Stimulated activated CD8-positive, alpha-beta memory T cell treated with anti-CD3 and anti-CD28 coated beads, Interleukin-4, amount 100 ng/mL, for 24 hours (primary cell): ENCODE results near the gene SPNS1.
"Not testable (repeated sequence)": the region's sequence is repeated elsewhere in the genome, so short reads cannot be mapped to it uniquely, and the experiment has no call there.

ENCODE experiments used
- DNase-seq: peaks from one replicate; pipeline ENCODE4 v3.0.0-alpha.2; 2020; ENCODE audit warnings: low read depth

SPNS1 gene, protein sequence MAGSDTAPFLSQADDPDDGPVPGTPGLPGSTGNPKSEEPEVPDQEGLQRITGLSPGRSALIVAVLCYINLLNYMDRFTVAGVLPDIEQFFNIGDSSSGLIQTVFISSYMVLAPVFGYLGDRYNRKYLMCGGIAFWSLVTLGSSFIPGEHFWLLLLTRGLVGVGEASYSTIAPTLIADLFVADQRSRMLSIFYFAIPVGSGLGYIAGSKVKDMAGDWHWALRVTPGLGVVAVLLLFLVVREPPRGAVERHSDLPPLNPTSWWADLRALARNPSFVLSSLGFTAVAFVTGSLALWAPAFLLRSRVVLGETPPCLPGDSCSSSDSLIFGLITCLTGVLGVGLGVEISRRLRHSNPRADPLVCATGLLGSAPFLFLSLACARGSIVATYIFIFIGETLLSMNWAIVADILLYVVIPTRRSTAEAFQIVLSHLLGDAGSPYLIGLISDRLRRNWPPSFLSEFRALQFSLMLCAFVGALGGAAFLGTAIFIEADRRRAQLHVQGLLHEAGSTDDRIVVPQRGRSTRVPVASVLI

DNA sequence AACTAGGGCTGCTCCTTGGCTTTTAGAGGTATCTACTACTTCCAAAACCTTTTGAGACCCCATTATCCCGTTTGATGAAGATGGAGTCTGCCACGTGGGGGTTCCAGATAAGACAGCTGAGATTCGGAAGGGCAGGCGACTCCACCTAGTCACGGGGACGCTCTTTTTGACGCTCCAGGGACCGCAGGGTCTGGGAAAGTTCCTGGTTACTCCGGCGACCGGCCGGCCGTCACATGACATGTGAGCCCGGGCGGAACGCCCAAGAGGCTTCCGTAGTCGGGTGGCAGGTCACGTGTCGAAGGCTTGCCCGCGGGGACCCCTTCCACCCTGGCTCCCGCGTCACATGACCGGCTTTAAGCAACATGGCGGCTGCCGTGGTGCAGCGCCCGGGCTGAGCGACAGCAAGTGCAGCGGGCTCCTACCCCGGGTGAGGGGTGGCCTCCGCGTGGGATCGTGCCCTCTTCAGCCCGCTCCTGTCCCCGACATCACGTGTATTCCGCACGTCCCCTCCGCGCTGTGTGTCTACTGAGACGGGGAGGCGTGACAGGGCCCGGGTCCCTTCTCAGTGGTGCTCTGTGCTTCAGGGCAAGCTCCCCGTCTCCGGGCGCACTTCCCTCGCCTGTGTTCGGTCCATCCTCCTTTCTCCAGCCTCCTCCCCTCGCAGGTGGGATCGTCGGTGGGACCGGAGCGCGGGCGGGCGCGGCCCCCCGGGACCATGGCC is at the start of gene SPNS1:
TSS of gene SPNS1 (plus strand) at position 342 of the 721 bp plus-strand sequence. CDS start at position 716, 374 bp downstream.
- DNase-seq = peak; percentile 92

DNA sequence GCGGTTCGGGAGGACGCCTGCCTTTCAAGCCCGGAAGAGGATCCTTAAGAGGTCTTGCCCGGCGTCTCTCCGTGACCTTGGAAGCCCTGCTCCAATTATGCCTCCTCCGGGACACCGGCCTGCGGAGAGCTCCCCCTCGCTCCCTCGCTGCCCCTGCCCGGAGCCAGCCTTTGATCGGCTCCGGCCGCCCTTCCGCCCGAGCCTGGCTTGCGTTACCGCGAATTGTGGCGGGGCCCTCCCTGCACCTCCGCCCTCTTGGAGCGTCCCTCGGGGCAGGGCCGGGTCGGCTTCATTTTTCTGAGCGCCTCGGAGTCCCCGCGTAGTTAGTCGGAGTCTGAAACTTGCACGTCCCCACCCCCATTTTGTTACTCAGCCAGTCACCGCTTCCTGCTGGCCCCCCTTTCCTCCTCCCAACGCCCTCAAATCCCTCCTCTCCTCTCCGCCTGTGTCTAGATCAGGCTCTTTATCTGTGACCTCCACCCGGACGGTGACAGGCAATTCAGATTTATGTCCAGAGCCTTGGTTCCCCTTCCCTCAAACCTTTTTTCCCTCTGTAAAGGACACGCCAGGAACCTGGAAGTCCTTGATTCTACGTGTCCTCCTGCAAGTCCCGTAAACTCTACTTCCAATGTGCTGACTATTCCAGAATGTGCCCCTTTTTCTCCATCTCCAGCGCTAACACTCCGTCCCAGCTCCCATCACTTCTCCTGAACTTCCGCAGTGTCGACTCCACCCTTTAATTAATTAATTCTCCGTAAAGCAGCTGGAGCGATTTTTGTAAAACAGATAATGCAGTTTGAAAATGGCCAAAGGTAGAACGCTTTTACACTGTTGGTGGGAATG is 49.0 kb upstream of the SPNS1 start:
- peak; percentile 76 for DNase-seq

DNA sequence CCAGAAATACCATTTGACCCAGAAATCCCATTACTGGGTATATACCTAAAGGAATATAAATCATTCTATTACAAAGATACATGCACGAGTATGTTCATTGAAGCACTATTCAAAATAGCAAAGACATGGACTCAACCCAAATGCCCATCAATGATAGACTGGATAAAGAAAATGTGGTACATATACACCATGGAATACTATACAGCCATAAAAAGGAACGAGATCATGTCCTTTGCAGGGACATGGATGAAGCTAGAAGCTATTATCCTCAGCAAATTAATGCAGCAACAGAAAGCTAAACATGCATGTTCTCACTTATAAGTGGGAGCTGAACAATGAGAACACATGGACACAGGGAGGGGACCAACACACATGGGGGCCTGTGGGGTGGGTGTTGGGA is 48.3 kb upstream of the SPNS1 start:
- DNase-seq = not testable (repeated sequence)

DNA sequence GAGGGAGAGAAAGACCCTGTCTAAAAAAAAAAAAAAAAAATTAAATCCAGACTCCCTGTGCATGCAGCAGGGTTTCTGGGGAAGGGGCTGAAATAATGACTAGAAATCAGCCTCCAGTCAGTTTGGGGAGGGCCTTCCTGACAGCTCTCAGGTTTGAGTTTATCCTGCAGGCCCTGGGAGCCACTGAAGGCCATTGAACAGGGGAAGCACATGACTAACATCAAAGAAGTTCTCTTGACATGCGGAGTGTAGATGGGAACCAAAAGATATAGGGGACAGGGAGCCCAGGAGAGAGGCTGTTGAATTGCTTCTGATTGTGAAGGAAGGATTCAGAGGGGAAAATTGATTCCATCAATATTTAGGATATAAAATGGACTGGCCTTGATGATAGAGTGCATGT is 46.8 kb upstream of the SPNS1 start:
- no peak for DNase-seq

DNA sequence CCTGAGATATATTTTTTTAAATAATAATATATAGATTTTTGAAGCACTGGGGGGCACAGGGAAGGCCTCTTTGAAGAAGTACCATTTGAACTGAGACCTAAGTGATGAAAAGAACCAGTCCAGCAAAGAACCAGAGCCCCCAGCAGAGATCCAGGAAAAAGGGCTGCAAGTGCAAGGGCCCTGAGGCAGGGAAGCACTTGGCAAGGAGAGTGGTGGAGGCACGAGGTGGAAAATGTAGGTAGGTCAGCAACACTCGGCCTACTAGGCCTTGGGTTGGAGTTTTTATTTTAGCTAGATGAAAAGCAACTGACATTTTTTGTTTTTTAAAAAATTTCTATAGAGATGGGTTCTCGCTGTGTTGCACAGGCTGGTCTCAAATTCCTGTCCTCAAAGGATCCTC is 44.4 kb upstream of the SPNS1 start:
- DNase-seq = no peak

DNA sequence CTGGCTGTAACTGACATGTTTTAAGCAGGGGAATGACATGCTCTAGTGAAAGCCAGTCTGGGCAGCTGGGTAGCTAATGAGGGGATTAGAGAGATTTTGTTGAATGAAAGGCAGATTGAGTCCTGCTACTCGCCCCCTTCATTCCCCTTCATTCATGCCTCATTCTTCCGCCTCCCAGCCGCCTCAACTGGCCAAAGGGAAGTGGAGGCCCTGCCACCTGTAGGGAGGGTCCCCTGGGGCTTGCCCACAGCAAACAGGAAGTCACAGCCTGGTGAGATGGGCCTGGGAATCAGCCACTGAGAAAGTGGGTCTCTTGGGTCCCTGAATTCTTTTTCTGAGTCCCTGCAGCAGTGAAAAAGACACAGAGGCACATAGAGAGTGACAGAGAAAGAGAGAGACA is 43.9 kb upstream of the SPNS1 start:
- DNase-seq = no peak

DNA sequence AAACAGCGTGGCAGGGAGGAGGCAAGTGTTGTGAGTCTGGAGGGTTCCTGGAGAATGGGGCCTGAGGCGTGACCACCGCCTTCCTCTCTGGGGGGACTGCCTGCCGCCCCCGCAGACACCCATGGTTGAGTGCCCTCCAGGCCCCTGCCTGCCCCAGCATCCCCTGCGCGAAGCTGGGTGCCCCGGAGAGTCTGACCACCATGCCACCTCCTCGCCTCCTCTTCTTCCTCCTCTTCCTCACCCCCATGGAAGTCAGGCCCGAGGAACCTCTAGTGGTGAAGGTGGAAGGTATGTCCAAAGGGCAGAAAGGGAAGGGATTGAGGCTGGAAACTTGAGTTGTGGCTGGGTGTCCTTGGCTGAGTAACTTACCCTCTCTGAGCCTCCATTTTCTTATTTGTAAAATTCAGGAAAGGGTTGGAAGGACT is 42.8 kb upstream of the SPNS1 start, which contains the start of gene CD19:
TSS of gene CD19 (plus strand) at position 171 of the 425 bp plus-strand sequence. CDS start at position 201, 30 bp downstream.
- DNase-seq = no peak

DNA sequence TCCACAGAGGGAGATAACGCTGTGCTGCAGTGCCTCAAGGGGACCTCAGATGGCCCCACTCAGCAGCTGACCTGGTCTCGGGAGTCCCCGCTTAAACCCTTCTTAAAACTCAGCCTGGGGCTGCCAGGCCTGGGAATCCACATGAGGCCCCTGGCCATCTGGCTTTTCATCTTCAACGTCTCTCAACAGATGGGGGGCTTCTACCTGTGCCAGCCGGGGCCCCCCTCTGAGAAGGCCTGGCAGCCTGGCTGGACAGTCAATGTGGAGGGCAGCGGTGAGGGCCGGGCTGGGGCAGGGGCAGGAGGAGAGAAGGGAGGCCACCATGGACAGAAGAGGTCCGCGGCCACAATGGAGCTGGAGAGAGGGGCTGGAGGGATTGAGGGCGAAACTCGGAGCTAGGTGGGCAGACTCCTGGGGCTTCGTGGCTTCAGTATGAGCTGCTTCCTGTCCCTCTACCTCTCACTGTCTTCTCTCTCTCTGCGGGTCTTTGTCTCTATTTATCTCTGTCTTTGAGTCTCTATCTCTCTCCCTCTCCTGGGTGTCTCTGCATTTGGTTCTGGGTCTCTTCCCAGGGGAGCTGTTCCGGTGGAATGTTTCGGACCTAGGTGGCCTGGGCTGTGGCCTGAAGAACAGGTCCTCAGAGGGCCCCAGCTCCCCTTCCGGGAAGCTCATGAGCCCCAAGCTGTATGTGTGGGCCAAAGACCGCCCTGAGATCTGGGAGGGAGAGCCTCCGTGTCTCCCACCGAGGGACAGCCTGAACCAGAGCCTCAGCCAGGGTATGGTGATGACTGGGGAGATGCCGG is 42.0 kb upstream of the SPNS1 start:
- no peak for DNase-seq

DNA sequence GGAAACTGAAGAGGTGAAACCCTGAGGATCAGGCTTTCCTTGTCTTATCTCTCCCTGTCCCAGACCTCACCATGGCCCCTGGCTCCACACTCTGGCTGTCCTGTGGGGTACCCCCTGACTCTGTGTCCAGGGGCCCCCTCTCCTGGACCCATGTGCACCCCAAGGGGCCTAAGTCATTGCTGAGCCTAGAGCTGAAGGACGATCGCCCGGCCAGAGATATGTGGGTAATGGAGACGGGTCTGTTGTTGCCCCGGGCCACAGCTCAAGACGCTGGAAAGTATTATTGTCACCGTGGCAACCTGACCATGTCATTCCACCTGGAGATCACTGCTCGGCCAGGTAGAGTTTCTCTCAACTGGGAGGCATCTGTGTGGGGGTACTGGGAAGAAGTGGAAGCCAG is 41.4 kb upstream of the SPNS1 start:
- no peak for DNase-seq

DNA sequence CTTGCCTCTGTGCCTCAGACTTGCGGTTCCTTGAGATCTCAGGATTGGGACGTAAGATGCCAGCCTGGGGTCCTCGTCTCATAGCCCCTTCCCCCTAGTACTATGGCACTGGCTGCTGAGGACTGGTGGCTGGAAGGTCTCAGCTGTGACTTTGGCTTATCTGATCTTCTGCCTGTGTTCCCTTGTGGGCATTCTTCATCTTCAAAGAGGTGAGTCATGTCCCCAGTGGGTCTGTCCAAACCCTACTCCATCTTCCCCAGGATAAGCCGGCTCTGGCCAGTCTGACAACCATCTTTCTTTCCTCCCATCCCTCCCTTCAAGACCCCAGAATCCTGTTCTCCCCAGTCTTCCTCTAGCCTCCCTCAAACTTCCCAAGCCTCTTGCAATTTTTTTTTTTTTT is 39.2 kb upstream of the SPNS1 start:
- DNase-seq = no peak

DNA sequence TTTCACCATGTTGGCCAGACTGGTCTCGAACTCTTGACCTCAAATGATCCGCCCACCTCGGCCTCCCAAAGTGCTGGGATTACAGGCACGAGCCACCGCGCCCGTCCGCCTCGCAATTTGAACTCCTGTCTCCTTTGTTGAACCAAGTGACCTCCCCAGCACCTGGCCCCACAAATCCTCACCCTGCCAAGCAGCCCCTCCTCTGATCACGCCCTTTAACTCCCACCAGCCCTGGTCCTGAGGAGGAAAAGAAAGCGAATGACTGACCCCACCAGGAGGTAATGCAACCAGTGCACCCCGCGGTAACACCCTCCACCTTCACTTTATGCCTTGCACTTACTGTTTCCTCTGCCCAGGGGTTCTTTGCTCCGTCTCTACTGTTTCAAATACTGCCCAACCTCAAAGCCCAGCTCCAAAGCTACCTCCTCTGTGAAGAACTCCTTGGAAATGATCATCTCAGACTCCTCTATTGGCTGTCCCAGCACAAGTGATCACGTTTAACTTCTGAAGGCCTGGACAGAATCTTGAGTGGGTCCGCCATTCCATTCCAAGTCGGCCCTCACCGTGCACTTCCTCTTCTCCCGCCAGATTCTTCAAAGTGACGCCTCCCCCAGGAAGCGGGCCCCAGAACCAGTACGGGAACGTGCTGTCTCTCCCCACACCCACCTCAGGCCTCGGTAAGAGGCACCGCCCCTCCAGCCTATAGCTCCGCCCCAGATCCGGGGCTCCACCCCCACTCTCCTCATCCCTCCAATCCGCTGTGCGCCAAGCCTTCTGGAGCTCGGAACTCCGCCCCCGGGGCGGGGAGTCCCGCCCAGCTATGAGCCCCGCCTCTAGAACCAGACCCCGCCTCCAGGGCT is 38.4 kb upstream of the SPNS1 start:
- peak; percentile 74 for DNase-seq

DNA sequence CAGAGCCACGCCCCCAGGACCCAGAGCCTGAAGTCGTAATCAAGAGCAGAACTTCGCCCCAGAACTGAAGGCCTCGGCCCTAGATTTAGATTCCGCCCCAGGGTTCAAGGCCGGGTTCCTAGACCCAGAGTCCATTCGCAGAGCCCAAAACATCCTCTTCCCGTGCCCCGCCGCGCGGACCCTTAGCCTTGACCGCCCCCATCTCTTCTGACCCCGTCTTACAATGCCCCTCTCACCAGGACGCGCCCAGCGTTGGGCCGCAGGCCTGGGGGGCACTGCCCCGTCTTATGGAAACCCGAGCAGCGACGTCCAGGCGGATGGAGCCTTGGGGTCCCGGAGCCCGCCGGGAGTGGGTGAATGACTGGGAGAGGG is 37.8 kb upstream of the SPNS1 start:
- no peak for DNase-seq

DNA sequence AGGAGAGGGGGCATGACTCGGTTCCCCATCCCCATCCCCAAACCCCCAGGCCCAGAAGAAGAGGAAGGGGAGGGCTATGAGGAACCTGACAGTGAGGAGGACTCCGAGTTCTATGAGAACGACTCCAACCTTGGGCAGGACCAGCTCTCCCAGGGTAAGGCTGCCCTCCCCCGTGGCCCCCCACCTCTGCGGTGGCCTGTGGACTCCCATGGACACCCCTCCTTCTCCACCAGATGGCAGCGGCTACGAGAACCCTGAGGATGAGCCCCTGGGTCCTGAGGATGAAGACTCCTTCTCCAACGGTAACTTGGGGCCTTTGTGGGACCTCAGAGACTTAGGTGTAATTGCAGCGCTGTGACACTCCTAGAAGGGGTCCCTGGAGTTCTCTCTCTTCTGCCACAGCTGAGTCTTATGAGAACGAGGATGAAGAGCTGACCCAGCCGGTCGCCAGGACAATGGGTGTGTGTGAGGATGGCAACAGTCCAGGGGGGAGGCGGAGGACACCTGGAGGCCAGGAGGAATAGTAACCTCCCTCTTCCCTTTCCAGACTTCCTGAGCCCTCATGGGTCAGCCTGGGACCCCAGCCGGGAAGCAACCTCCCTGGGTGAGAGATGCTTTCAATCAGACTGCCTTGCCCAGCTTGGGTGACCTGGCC is 37.2 kb upstream of the SPNS1 start:
- no peak for DNase-seq

DNA sequence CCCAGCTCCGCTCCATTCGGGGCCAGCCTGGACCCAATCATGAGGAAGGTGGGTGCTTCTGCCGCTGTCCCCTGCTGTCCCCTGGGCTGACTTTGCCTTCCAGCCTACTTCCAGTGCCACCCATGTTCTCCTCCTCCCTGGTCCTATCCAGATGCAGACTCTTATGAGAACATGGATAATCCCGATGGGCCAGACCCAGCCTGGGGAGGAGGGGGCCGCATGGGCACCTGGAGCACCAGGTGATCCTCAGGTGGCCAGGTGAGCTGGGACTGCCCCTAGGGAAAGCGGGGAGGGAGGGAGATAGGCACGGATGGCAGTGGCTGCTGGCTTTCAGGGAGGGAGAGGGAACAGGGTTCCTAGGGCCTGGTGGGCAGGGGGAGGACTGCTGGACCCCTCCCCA is 35.9 kb upstream of the SPNS1 start:
- DNase-seq = no peak

DNA sequence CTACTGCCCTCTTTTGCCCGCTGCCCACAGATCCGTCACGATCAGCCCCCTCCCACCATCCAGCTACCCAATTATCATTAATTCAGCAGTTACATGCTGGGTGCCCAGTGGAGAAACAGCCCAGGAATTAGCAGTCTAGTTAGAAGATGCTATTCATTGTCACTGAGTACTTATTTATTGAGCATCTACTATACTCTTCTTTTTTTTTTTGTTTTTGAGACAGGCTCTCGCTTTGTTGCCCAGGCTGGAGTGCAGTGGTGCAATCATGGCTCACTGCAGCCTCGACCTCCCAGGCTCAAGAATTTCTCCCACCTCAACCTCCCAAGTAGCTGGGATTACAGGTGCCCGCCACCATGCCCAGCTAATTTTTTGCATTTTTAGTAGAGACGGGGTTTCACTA is 34.8 kb upstream of the SPNS1 start:
- DNase-seq = not testable (repeated sequence)

DNA sequence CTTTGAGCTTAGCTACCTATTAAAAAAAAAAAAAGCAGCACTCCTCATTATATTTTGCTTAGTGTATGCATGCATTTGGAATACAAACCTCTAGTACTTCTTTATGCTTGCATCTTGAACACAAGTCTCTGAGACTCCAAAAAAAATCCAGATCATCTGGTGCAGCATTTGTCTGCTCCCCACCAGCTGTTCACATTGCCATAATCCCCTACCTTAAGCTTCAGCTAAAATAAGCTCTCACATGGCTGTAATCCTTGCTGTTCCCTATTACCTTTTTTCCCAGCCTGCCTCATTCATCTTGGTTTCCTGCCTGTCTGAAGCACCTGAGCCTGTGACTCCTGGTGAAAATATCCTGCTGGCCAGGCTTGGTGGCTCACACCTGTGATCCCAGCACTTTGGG is 31.3 kb upstream of the SPNS1 start:
- no peak for DNase-seq

DNA sequence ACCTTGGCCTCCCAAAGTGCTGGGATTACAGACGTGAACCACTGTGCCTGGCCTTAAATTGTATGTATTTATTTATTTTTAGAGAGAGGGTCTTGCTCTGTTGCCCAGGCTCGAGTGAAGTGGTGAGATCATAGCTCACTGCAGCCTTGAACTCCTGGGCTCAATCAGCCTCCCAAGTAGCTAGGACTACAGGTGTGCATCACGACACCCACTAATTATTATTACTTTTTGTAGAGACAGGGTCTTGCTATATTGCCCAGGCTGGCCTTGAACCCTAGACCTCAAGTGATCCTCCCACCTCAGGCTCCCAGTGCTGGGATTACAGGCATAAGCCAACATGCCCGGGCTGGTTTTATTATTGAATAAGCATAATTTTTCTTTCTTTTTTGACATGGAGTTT is 27.9 kb upstream of the SPNS1 start:
- no peak for DNase-seq

DNA sequence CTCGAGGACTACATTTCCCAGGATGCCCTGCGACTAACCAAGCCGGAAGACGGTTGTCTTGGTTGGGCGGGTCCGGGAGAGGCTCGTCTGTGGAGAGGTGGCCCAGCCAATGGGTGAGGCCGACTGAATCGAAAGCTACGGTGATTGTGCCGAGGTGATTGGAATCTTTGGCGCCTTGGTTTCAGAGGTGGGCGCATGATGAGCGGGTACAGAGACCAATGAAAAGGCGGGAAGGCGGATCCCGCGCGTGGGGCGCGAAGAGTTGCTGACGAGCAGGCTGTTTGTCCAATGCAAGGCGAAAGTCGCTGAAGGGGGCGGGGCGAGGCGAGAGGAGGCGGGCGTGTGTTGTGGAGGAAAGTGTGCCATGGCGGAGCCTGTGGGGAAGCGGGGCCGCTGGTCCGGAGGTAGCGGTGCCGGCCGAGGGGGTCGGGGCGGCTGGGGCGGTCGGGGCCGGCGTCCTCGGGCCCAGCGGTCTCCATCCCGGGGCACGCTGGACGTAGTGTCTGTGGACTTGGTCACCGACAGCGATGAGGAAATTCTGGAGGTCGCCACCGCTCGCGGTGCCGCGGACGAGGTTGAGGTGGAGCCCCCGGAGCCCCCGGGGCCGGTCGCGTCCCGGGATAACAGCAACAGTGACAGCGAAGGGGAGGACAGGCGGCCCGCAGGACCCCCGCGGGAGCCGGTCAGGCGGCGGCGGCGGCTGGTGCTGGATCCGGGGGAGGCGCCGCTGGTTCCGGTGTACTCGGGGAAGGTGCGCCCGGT is 23.7 kb upstream of the SPNS1 start, which contains the start of gene NFATC2IP:
TSS of gene NFATC2IP (plus strand) at position 290 of the 762 bp plus-strand sequence. CDS start at position 365, 75 bp downstream.
- DNase-seq = peak; percentile 99

DNA sequence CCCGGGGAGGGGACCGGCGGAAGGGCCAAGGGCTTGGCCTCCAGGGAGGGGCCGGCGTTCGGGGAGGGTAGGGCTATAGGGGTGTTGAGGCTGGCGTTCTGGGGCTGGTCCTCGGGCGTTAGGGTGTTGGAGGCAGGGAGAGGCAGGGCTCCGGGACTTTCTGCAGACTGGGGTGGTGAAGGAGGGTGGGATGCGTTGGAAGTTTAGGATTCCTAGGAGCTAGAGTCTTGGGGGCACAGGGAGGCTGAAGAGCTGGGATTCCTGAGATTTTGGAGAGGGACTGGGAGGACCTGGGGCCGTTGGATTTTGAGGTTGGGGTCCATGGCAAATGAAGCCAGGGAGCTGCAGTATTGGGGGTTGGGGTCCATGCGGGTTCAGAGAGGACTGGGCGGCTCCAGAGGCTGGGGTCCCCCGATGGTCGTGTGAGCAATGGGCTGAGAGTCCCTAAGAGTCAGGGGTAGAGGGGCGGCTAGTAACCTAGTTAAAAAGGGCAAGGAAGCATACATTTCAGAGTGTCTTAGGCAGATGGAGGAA is 23.1 kb upstream of the SPNS1 start:
- no peak for DNase-seq
